Middle frontal gyrus (tissue), 1 donor: ENCODE measurements around the gene RPS21.
"Not testable (repeated sequence)": the region's sequence is repeated elsewhere in the genome, so short reads cannot be mapped to it uniquely, and the experiment has no call there.

Source experiments
- DNase-seq: peaks from one replicate; pipeline ENCODE4 v3.0.0-alpha.2; 2015; ENCODE audit warnings: low spot score; ENCODE audit errors: extremely low spot score

The RPS21 gene

DNA sequence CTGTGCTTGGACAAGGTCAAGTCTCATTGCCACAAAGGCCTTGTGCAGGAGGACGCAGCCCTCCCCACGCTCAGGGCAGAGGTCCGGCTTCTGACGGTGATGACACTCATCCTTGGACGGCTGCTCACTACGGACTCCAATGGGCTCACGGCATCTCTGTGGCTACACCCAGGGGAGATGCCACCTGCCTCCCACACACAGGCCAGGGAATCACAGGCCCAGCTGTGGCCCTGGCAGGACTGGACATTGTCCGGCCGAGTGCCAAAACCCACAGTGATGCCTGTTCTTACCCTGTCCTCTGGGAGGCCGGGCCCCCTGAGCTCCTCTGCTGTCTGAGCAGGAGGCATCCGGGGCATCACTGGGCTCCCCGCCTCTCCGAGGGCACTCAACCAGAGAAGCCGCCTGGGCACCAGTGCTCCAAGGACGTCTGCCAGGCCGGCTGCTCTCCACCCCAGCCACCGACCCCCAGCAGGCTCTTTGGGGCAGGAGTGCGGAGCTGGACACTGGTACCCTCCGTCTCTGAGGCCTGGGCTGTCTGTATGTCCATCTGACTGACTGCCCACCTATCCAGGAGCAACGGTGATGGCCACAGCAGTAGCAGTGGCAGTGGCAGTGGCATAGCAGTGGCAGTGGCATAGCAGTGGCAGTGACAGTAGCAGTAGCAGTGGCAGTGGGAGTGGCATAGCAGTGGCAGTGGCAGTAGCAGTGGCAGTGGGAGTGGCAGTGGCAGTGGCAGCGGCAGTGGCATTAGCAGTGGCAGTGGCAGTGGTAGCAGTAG, 38.6 kb downstream of the RPS21 start:
- DNase-seq = no peak

DNA sequence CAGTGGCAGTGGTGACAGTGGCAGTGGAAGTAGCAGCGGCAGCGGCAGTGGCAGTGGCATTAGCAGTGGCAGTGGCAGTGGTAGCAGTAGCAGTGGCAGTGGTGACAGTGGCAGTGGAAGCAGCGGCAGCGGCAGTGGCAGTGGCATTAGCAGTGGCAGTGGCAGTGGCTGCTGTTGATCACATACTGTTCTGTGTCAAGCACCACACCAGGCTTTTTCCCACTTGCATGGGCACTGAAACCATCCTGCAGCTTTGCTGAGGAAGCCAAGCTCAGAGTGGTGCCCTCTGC, 39.1 kb downstream of the RPS21 start:
- not testable (repeated sequence) for DNase-seq

DNA sequence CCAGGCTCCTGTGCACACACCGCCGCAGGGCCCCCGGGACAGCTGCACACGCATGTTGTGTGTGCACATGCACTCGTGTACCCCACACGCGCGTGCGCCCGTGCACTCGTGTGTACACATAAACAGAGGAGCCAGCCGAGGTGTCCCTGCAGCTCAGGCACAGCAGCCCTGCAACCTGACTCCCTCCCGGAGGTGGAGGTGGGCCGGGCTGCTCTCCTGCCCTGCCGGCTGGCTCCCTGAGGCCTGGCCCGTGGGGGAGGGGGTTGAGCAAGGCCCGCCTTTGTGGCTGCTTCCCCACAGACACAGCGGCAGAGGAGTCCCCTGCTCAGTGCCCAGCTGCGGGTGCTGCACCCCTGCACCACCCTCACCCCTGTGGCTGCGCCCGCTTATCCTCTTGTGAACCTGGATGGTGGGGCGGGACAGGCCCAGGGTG, 39.8 kb downstream of the RPS21 start:
- no peak for DNase-seq

DNA sequence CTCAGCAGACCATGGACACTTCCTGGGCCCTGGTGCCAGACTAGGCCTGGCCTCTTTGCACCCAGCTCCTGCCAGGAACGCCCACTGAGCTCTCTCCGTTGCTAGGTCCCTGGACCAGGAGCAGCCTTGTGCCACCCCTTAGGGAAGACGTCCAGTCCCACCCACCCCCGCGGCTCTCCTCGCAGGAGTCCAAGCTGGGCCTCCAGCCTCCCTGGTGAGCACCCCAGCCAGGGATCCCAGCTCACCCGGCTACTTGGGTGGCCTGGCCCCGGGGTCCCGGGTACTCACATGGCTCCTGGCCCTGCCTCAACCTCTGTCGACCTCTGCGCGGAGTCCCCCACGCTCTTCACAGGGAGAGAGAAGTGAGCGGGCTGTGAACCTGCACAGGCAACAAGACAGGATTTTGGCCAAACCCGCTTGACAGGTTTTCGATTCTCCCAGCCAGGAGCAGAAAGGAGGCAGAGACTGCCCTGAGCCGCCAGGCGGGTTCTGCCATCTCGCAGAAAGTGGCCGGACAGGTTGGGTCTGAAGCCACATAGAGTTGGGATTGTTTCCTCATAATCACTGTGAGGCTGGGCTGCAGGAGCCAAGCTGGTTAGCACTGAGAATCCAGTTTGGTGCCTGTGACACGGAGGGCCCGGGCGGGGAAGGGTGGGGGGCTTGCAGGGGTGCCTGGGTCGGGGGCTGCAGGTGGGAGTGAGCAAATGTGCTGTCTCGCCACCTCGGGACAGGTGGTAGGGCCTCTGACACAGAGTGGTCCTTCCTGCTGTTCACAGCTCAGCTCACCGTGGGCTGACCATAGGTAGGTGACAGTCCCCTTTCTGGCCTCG, 40.5 kb downstream of the RPS21 start, which contains the start of gene RBBP8NL:
Gene RBBP8NL (minus strand): TSS at position 368 of the 830 bp plus-strand sequence. CDS start 7,892 bp downstream, outside the sequence.
- no peak for DNase-seq

DNA sequence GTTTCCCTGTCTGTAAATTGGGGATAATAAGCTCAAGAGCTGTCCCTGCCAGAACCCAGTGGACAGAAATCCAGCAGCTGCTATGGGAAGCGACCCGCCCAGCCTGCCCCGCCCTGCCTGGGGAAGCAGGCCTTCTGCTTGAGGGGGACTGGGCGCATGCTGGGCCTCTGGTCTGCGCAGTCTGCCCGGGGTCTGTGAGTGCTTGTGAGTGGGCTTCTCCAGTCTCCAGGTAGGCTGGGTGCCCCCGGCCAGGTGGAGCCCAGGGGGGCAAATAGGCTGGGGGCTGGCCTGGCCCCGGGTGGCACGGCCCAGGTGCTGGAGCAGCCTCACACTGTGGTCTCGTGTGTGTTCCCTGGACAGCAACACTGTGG, 41.1 kb downstream of the RPS21 start:
- no peak for DNase-seq

DNA sequence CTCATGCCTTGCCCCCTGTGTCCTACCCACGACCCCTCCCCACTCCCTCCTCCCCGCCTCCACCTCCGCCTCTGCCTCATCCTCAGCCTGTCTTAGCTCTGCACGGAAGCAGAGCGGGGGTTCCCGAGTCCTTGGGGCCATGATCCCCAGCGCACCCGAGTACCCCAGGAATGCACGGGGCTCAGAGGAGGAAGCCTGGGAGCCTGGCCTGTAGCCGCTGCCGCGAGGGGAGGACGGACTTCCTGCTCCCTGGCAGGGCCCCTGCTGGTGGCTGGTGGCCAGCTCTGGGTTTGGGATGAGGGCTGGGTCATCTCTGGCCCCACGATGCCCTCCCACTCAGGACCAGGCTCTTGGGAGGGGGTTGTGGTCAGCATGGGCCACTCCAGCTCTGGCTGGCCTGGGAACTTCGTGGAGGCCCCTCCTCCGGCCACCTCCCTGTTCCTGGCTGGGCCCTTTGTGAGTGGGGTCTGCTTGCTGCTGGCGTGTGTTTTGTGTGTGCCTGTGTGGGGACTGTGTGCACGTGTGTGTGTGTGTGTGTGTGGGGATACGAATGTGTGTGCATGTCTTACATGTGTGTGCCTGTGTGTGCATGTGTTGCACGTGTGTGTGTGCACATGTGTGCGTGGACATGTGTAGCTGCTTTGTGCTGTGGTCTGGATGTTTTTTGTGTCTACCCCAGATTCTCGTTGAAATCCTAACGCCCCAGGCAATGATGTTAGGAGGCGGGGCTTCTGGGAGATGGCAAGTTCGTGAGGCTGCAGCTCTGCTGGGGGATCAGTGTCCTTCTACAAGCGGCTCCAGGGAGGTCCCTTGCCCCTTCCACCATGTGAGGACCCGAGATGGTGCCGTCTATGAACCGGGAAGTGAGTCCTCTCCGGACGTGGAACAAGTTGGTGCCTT, 41.7 kb downstream of the RPS21 start:
- no peak for DNase-seq

DNA sequence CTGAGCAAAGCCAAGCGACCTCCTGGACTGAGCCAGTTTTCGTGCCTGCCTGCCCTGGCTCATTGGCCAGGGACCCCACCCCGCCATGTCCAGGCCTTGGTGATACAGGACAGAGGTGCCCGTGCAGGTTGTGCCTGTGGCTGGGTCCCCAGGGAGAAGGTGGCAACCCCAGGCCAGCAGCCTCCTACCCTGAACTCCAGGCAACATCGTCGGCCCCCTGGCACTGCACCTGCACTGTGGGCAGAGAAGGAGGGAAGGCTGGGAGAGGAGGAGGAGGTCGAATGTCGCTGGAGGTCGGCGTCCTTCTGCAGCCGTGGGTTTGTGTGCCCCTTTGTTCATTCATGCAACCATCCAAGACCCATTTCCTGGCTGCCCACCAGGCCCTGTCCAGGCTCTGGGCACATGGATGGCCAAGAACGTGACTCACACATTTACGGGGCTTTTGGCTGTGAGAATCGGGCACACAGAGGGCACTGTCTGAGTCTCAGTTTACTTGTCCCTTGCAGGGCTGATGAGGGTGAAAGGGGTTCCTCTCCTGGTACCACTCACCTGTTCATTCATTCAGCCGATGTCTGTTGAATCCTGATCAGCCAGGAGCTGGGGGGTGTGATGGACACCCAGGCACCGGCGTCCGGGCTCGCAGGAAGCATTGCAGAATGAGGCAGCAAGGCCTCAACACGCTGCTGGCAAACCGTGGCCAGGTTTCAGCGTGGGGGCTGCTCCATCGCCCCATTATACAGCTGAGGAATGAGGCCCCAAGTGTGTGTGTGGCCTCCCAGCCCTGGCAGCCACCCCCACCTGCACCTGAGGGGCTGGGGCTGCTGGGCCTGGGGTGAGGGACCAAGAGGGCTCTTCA, 42.8 kb downstream of the RPS21 start:
- DNase-seq = no peak

DNA sequence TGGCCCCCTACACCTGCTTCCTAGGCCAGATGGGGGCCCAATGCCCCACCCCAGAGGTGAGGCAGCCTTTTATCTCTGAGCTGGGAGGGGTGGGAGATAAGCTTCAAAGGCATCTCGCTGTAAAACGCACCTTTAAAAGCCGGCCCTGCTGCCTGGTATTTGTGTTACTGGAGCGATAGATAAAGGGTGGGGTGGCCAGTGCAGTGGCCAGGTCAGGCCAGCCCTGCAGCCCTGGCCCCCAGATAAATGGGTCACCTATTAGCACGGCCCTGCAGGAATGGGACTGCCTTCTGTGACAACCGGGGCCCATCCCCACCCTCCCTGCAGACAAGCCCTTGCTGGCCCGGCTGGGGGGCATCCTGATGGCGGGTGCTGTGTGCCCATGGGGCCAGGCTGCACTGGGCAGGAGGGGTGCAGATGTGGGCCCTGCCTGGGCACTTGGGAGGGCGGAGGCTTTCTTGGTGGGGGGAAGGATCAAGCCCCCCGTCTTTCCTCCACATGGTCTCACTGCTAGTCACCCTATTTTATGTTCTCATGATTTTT, 43.5 kb downstream of the RPS21 start:
- DNase-seq = no peak

DNA sequence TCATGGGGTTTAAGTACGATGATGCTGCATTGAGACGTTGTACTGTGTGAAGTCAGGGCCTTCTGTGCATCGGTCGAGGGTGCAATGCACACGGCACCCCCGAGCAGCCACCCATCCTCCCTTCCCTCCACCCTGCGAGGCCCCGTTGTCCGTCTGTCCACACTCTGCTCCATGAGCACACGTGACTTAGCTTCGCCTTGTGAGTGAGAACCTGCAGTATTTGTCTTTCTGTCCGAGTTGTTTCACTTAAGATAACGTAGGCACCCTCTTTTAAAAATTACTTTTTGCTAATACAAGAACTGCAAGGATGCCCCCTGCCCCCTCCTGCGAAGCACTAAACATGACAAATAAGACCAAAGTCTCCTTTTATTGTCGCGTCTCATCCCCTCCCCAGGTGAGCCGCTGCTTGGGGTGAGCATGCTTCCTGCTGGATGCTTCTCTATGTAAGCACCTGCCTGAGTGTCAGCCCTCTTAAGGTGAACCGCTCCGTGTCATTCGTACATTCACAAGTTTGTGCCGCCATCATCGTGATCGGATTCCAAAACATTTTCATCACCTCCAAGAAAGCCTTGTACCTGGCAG, 44.1 kb downstream of the RPS21 start:
- no peak for DNase-seq

DNA sequence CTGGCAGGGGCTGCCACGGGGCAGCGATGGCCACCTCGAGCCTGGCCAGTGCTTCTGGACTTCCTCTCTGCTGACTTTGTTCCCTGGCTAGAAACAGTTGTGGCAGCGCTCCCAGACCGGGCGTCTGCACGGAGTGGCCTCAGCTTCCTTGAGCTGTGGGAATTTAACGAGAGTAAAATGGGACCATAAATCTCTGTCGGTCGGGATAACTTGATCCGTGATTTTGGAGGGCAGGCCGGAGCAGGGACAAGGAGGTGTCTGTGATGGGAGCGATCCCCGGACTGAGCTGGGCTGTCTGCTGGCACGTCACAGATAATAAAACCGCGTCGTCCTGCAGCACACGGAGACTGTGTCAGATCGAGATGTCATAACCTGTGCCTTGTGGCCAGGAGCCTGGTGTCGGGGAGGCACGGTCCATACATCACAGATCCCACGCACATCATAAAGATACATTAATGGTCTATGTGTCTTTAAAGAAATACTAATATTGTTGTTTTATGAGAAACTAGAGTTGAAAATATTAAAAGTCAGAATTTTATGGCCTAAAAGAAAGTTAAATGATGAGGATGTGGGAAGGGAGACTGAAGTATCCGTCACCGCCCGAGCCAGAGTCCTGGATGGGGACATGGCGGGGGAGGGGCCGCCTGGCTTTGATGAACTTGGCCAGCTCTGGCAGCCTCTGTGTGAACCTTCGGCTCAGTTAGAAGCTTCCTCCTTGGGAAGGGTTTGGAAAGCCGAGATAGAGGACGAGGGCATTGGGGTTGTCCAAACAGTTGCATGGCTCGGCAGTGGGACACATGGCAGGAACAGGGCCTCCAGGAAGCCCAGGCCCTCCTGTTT, 47.0 kb downstream of the RPS21 start:
- DNase-seq = no peak

DNA sequence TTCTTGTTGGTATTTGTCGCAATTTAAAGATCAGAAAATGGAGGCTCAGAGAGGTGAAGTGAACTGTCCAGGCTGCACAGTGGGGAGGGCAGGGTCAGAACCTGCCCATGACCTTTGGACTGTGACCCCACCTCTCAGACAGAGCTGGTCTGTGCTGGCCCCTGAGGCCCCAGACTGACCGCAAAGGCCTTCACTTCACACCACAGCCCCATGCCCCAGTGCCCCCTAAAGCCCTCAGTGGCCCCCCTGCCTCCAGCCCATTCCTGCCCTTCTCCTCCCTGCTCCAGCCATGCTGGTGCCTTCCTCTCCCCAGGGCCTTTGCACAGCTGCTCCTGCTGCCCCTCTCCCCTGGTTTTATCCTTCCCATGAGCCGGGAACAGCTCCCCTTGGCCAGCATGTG, 49.8 kb downstream of the RPS21 start:
- no peak for DNase-seq

DNA sequence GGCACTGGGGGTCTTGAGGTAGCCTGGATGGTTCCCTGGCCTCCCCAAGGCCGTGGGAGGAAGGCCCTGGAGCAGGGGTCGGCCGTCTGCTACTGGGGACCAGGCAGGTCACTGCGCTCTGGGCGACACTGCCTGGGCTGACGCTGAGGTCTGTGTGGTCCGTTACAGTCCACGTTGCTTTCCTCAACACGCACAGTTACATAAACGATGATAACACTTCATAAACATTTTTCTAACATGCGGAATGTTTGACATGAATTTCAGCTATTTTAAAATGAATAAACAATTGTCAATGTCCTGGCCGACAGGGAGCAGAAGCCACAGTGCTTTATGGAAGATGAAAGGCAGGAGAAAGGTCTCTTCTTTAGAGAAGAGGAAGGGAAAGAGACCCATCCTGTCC, 50.6 kb downstream of the RPS21 start:
- DNase-seq = no peak

DNA sequence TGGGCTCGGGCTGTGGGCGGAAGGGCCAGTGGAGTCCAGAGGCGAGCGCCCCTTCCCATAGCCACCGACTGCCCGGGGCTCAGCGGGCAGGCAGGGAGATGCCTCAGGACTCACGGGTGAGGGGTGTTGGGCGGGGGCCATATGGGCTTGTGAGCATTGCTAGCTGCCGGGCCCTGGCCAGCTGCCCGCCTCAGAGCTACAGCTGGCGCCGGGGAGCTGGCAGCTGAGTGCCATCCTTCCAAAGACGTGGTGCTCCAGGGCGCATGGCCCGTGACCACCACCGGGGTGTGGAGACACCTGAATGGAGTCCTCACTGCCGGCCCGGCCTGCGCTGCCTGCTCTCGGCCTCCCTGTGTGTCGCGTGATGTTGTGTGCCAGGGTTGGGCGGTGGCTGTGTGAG, 51.0 kb downstream of the RPS21 start:
- DNase-seq = no peak
